HL-60 (cell line): Measurements from ENCODE around the gene UNC13D.

ENCODE experiments used
- REST ChIP-seq: IDR thresholded peaks from 2 replicates; pipeline ENCODE4 v1.6.1; 2012; ENCODE audit warnings: low read depth; ENCODE audit not compliant: insufficient replicate concordance
- TF ChIP-seq, protein P1 (sequence below): IDR thresholded peaks from one replicate; pipeline ENCODE4 v1.5.1; 2011; ENCODE audit warnings: low read length, control low read depth, inconsistent platforms; ENCODE audit not compliant: insufficient read depth

DNA sequence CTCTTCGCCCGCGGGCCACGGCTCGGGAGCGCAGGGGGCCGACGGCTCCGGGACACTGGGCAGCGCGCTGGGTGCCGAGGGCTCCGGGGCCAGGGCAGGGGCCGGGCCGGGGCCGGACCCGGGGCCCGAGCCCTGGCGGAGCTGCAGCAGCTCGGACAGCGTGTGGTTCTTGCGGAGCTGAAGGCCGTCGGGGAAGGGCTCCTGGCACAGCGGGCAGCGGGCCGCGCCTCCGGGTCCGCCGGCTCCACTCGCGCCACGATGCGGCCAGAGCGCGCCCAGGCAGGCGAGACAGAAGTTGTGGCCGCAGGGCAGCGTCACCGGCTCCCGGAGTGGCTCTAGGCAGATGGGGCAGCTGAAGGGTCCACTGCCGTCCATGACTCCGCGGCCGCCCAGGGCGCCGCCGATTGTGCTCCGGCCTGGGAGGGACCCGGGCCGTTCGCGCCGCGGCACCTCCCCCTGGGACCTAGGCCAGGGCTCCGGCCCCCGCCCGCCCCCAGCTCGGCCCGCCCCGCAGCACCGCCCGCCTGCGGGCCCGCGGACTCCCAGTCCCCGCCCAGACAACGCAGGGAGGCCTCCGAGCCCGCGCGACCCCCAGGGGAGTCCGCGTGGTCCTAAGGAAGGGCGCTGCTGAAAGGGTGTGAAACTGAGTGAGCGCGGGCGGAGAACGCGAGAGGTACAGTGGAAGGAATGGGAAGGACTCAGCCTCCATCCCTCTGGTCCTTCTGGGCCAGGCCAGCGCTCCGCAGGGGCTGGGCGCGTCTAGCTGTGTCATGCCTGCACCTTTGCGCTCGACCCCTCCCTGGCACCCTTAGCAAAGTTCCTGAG, 34.2 kb upstream of the UNC13D start, which contains the start of gene TRIM47:
- TF ChIP-seq, protein P1, sequence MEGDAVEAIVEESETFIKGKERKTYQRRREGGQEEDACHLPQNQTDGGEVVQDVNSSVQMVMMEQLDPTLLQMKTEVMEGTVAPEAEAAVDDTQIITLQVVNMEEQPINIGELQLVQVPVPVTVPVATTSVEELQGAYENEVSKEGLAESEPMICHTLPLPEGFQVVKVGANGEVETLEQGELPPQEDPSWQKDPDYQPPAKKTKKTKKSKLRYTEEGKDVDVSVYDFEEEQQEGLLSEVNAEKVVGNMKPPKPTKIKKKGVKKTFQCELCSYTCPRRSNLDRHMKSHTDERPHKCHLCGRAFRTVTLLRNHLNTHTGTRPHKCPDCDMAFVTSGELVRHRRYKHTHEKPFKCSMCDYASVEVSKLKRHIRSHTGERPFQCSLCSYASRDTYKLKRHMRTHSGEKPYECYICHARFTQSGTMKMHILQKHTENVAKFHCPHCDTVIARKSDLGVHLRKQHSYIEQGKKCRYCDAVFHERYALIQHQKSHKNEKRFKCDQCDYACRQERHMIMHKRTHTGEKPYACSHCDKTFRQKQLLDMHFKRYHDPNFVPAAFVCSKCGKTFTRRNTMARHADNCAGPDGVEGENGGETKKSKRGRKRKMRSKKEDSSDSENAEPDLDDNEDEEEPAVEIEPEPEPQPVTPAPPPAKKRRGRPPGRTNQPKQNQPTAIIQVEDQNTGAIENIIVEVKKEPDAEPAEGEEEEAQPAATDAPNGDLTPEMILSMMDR, result no peak
- TF ChIP-seq REST, result no peak
